Peyer's patch (tissue), 4 donors: ENCODE data around the gene CDX1.

ENCODE experiments used
- CTCF ChIP-seq, 6 experiments: fragments of 450-650 bp in 4 of 6; fragments of 200-600 bp in 2 of 6; sonication (generic) in 1 of 6; IDR thresholded peaks; one replicate each; pipeline ENCODE4 v1.5.1; 2017 to 2019; ENCODE audit warnings: antibody characterized with exemption in 6 of 6, mild to moderate bottlenecking in 3 of 6, moderate library complexity in 1 of 6
- POLR2A ChIP-seq, 2 donors: fragments of 450-650 bp; IDR thresholded peaks; one replicate each; pipeline ENCODE4 v1.5.1; 2017; ENCODE audit warnings: antibody characterized with exemption in 2 of 2, mild to moderate bottlenecking in 2 of 2, moderate library complexity in 2 of 2

DNA sequence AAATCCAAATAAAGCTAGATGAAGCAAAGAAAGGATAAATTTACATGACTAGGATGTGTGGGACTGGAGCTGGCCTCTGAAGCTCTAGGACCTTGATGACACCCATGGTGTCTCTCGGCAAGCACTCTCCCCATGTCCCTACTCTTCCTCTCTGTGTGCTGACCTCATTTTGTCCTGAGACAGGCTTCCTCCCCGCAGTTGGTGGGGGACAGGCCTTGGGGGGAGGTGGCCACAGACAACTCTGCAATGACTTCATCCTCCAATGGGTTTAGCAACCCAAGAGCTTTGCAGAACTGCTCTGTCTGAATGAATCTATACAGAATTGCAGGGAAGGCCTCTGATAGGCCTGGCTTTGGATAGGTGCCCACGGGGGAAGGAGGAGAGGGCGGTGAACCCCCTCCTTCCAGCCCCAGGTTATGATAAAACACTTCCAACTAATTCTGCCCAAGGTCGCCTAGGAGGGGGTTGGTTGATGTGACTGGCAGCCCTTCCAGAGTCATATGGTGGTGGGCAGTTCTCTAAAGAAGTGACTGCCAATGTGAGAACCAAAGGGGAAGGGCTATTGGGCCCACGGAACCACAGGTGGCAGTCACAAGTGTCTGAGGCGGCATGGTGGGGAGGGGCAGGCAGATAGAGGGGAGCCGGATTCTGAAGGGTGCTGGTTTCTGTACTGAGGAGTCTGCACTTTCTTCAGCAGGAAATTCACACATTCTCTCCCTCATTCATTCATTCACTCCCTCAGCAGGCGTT is 29.3 kb downstream of the CDX1 start:
- TF ChIP-seq CTCF (IDR thresholded peaks at IDR 0.05) (no peak), POLR2A (IDR thresholded peaks at IDR 0.05) (no peak)
